Mucosa of rectum (tissue), 2 donors: ENCODE data around the gene ITGAL.
A peak's percentile ranks its signal among the peaks of the same experiment; 100 is the strongest.
"Not testable (repeated sequence)": the region's sequence is repeated elsewhere in the genome, so short reads cannot be mapped to it uniquely, and the experiment has no call there.

Experiments used
- H3K27ac ChIP-seq, 2 donors: one replicate each; pipeline ENCODE4 v1.7.0; 2013; ENCODE audit warnings: inconsistent platforms in 2 of 2, low read depth in 2 of 2, low read length in 2 of 2
- H3K27me3 ChIP-seq, 2 donors: one replicate each; pipeline ENCODE4 v1.7.0; 2013; ENCODE audit warnings: low read length in 2 of 2; ENCODE audit not compliant: control insufficient read depth in 2 of 2, insufficient read depth in 2 of 2
- H3K36me3 ChIP-seq, 2 donors: one replicate each; pipeline ENCODE4 v1.7.0; 2013; ENCODE audit warnings: low read length in 2 of 2; ENCODE audit not compliant: control insufficient read depth in 2 of 2, insufficient read depth in 2 of 2
- H3K4me1 ChIP-seq, 2 donors: one replicate each; pipeline ENCODE4 v1.7.0; 2013; ENCODE audit warnings: low read length in 2 of 2, mild to moderate bottlenecking in 1 of 2; ENCODE audit not compliant: control insufficient read depth in 2 of 2, insufficient read depth in 2 of 2
- H3K4me3 ChIP-seq, 2 donors: one replicate each; pipeline ENCODE4 v1.7.0; 2013; ENCODE audit warnings: low read length in 2 of 2
- H3K9ac ChIP-seq, 2 donors: one replicate each; pipeline ENCODE4 v1.7.0; 2013; ENCODE audit warnings: low read length in 2 of 2, low read depth in 1 of 2, mild to moderate bottlenecking in 1 of 2
- H3K9me3 ChIP-seq, 2 donors: one replicate each; pipeline ENCODE4 v1.7.0; 2013; ENCODE audit warnings: low read length in 2 of 2; ENCODE audit not compliant: control insufficient read depth in 2 of 2
- donor health status: healthy.
- donor health status: Normal muscosa, but diverticular disease.

Gene ITGAL

DNA sequence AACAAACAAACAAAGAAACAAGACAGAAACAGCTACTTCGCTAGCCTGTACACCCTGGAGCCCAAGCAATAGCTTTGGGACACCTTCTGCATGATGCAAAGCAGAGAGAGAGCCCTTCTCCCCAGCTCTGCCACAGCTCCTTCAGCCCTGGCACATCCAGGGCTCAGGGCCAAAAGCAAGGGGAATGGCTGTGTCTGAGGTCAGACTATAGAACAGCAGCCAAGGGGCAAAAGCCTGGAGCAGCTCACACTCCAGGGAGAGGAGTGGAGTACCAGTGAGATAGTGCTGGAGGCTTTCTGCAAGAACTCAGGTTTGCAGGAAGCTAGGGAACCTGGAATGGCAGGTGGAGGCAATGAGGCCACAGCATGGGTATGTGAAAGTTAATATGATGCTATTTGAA lies 15.3 kb upstream of the ITGAL start:
- H3K4me1 ChIP-seq, result peaks cover 14 to 19% of the 10 kb centered on the region in 2 donors
- H3K27ac ChIP-seq, result no peak overlapping the region
- H3K9me3 ChIP-seq, result no peaks in the 10 kb centered on the region
- H3K27me3 ChIP-seq, result no peaks in the 10 kb centered on the region
- no peak overlapping the region for H3K4me3 ChIP-seq
- H3K36me3 ChIP-seq, result no peaks in the 10 kb centered on the region
- H3K9ac ChIP-seq, result no peak overlapping the region

DNA sequence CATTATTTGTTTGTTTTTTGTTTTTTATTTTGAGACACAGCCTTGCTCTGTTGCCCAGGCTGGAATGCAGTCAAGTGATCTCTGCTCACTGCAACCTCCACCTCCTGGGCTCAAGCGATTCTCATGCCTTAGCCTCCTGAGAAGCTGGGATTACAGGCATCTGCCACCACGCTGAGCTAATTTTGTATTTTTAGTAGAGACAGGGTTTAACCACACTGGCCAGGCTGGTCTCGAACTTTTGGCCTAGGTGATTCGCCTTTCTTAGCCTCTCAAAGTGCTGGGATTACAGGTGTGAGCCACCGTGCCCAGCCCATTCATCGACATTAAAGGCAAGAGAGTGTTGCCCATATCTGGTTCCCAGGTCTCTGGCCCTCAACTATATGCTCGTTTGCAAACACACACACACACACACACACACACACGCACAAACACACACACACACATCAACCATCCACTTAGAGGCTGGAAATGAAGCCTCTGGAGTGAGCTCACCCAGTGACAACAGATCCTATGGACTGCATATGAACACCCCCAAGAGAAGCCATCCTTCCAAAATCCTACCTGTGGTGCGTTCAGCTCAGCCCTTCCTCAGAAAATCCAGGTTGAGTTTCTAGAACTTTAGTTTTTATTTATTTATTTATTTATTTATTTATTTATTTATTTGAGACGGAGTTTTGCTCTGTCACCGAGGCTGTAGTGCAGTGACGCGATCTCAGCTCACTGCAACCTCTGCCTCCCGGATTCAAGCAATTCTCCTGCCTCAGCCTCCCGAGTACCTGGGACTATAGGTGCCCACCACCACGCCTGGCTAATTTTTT lies 14.6 kb upstream of the ITGAL start:
- Histone ChIP-seq H3K4me1 (peaks cover 10 to 15% of the 10 kb centered on the region in 2 donors), H3K9me3 (no peaks in the 10 kb centered on the region), H3K9ac (no peak overlapping the region), H3K36me3 (no peaks in the 10 kb centered on the region), H3K4me3 (no peak overlapping the region), H3K27ac (no peak overlapping the region), H3K27me3 (no peaks in the 10 kb centered on the region)

- peak overlapping the region; percentile 2 to 71 for H3K27ac ChIP-seq
- H3K4me3 ChIP-seq, result peak overlapping the region in 1 of 2 donors; percentile 37
- no peaks in the 10 kb centered on the region for H3K27me3 ChIP-seq
- peak overlapping the region in 1 of 2 donors; percentile 41 for H3K9ac ChIP-seq
- peaks cover 5 to 9% of the 10 kb centered on the region in 2 donors for H3K4me1 ChIP-seq
- H3K36me3 ChIP-seq, result no peaks in the 10 kb centered on the region
- no peaks in the 10 kb centered on the region for H3K9me3 ChIP-seq
Measured at GRCh38 chr16:30458561-30459394, 13.8 kb upstream of the ITGAL start.

- Histone ChIP-seq H3K27ac (peak overlapping the region in 1 of 2 donors; percentile 71), H3K9ac (peak overlapping the region in 1 of 2 donors; percentile 24), H3K36me3 (no peaks in the 10 kb centered on the region), H3K4me3 (no peak overlapping the region), H3K27me3 (no peaks in the 10 kb centered on the region), H3K9me3 (no peaks in the 10 kb centered on the region), H3K4me1 (peaks cover 5 to 7% of the 10 kb centered on the region in 2 donors)
Measured at GRCh38 chr16:30459456-30459855, 13.1 kb upstream of the ITGAL start.

- H3K27me3 ChIP-seq, H3K4me3 ChIP-seq, H3K36me3 ChIP-seq, H3K4me1 ChIP-seq, H3K9ac ChIP-seq, H3K9me3 ChIP-seq, H3K27ac ChIP-seq: not testable (repeated sequence)
Measured at GRCh38 chr16:30461426-30461825, 11.1 kb upstream of the ITGAL start.

GRCh38 chr16:30464078-30464477 lies 8.5 kb upstream of the ITGAL start:
- no peak overlapping the region for H3K27ac ChIP-seq
- no peaks in the 10 kb centered on the region for H3K36me3 ChIP-seq
- no peaks in the 10 kb centered on the region for H3K9me3 ChIP-seq
- H3K9ac ChIP-seq, result no peak overlapping the region
- H3K4me3 ChIP-seq, result no peak overlapping the region
- peaks cover under 1 to 3% of the 10 kb centered on the region in 2 donors for H3K4me1 ChIP-seq
- H3K27me3 ChIP-seq, result no peaks in the 10 kb centered on the region

- peak overlapping the region in 1 of 2 donors; percentile 74 for H3K27ac ChIP-seq
- no peaks in the 10 kb centered on the region for H3K36me3 ChIP-seq
- no peak overlapping the region for H3K9ac ChIP-seq
- no peaks in the 10 kb centered on the region for H3K9me3 ChIP-seq
- no peaks in the 10 kb centered on the region for H3K4me1 ChIP-seq
- no peak overlapping the region for H3K4me3 ChIP-seq
- H3K27me3 ChIP-seq, result no peaks in the 10 kb centered on the region
Measured at GRCh38 chr16:30470170-30470512, 2.4 kb upstream of the ITGAL start.

GRCh38 chr16:30470632-30470995 lies 1.9 kb upstream of the ITGAL start:
- no peak overlapping the region for H3K4me3 ChIP-seq
- H3K27ac ChIP-seq, result peak overlapping the region in 1 of 2 donors; percentile 74
- H3K9ac ChIP-seq, result no peak overlapping the region
- H3K36me3 ChIP-seq, result no peaks in the 10 kb centered on the region
- no peaks in the 10 kb centered on the region for H3K9me3 ChIP-seq
- H3K27me3 ChIP-seq, result no peaks in the 10 kb centered on the region
- H3K4me1 ChIP-seq, result no peaks in the 10 kb centered on the region

GRCh38 chr16:30473231-30474073 lies 910 bp downstream of the ITGAL start:
- Histone ChIP-seq H3K4me1 (no peaks in the 10 kb centered on the region), H3K36me3 (no peaks in the 10 kb centered on the region), H3K4me3 (peak overlapping the region; percentile 23 to 74), H3K27ac (peak overlapping the region in 1 of 2 donors; percentile 79), H3K27me3 (no peaks in the 10 kb centered on the region), H3K9me3 (no peaks in the 10 kb centered on the region), H3K9ac (peak overlapping the region; percentile 10 to 32)
